Measurements from ENCODE around the gene ITGB8. TPM values are rescaled to one million over a fixed set of nuclear protein-coding genes. Genes with fewer than 3 reads are reported as not detected.

Gene ITGB8
- total RNA-seq, 1 experiment from 2014 or later, result 183 TPM

DNA sequence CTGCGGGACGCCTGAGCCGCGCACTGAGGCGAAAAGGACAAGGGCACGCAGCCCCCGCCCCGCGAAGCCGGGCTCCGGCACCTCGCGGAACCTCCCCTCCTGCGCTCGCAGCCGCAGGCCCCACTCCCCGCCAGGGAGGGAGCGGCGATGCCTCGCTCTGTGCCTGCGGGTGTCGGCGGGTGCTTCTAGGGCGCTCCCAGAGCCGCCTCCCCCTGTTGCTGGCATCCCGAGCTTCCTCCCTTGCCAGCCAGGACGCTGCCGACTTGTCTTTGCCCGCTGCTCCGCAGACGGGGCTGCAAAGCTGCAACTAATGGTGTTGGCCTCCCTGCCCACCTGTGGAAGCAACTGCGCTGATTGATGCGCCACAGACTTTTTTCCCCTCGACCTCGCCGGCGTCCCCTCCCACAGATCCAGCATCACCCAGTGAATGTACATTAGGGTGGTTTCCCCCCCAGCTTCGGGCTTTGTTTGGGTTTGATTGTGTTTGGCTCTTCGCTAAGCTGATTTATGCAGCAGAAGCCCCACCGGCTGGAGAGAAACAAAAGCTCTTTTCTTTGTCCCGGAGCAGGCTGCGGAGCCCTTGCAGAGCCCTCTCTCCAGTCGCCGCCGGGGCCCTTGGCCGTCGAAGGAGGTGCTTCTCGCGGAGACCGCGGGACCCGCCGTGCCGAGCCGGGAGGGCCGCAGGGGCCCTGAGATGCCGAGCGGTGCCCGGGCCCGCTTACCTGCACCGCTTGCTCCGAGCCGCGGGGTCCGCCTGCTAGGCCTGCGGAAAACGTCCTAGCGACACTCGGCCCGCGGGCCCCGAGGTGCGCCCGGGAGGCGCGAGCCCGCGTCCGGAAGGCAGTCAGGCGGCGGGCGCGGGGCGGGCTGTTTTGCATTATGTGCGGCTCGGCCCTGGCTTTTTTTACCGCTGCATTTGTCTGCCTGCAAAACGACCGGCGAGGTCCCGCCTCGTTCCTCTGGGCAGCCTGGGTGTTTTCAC lies 519 bp downstream of the ITGB8 start:
- H3K4me3 Mint-ChIP-seq (ENCODE audit: low read depth, unreplicated experiment), result peak overlapping the region; percentile 93
- no TSS peak for BruUV-seq (replicated peaks)
- H3K27ac Mint-ChIP-seq (ENCODE audit: unreplicated experiment), result peak overlapping the region; percentile 98
- peaks cover 78% of the 10 kb centered on the region for H3K36me3 Mint-ChIP-seq (ENCODE audit: insufficient read depth, unreplicated experiment)
- TF ChIP-seq, protein P1, sequence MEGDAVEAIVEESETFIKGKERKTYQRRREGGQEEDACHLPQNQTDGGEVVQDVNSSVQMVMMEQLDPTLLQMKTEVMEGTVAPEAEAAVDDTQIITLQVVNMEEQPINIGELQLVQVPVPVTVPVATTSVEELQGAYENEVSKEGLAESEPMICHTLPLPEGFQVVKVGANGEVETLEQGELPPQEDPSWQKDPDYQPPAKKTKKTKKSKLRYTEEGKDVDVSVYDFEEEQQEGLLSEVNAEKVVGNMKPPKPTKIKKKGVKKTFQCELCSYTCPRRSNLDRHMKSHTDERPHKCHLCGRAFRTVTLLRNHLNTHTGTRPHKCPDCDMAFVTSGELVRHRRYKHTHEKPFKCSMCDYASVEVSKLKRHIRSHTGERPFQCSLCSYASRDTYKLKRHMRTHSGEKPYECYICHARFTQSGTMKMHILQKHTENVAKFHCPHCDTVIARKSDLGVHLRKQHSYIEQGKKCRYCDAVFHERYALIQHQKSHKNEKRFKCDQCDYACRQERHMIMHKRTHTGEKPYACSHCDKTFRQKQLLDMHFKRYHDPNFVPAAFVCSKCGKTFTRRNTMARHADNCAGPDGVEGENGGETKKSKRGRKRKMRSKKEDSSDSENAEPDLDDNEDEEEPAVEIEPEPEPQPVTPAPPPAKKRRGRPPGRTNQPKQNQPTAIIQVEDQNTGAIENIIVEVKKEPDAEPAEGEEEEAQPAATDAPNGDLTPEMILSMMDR (IDR thresholded peaks at IDR 0.05; ENCODE audit: unreplicated experiment), result no peak
- intact Hi-C loops (cut with micrococcal nuclease; ENCODE audit: unreplicated experiment), result no loop called here
- CTCF ChIA-PET, result interaction anchor here (1.0 to 2.6 kb wide), 7 partner anchors 9 to 267 kb away, joined by 3 to 17 read pairs (median 4); partner anchors contain the start of gene MACC1
- H3K4me1 Mint-ChIP-seq (ENCODE audit: low read depth, unreplicated experiment), result peaks cover 28% of the 10 kb centered on the region
- no peaks in the 10 kb centered on the region for H3K9me3 Mint-ChIP-seq (ENCODE audit: low read depth, unreplicated experiment)
- H3K27me3 Mint-ChIP-seq (ENCODE audit: unreplicated experiment), result no peaks in the 10 kb centered on the region
- no peak for DNase-seq

DNA sequence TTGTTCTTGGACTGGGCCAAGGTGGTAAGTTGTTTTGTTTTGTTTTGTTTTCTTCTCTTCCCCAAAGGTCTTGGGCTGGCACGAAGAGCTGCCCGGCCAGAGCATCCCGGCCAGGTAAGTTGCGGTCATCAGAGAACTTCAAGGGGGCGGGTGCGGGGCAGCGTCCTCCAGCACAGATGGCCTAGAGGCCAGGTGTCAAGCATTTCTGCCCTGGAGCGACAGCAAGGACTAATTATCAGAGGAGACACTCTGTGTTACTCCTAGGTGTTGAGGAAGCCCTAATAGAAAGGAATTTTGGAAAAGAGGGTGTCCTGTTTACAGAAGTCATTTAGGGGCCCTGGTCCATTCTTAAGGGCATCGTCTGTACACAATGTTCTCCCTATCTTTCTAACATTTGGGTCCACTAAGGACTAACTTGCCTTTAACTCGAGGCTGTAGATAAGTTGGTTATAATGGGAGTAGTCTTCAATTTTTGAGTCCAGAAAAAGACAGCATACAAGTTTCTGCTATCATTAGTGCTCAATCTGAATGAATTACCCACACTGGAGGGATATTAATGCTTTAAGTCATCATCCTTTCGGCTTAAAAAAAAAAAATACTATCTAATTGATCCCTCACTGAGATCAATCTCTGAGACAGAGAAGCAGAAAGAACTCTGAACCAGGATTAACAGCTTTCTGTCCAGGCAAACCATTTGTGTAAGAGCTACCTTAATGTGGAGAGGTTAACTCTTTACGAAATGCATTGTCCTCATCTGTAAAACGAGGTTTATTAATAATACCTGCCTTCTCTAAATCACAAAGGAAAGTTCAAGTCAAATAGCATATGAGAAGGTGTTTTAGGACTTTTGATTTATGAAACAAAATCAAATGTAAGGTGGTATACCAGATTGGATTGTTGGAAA lies 1.5 kb downstream of the ITGB8 start:
- H3K4me3 Mint-ChIP-seq (ENCODE audit: low read depth, unreplicated experiment), result peak overlapping the region; percentile 93
- peak overlapping the region; percentile 98 for H3K27ac Mint-ChIP-seq (ENCODE audit: unreplicated experiment)
- peaks cover 81% of the 10 kb centered on the region for H3K36me3 Mint-ChIP-seq (ENCODE audit: insufficient read depth, unreplicated experiment)
- BruUV-seq (replicated peaks), result TSS peak; percentile 18
- peak; percentile 66 for DNase-seq
- TF ChIP-seq, protein P1 (IDR thresholded peaks at IDR 0.05; ENCODE audit: unreplicated experiment), result no peak
- CTCF ChIA-PET, result interaction anchor here (1.3 to 1.7 kb wide), 2 partner anchors 76 to 111 kb away, joined by 4 to 5 read pairs; no protein-coding TSS in a partner anchor
- intact Hi-C loops (cut with micrococcal nuclease; ENCODE audit: unreplicated experiment), result no loop called here
- H3K4me1 Mint-ChIP-seq (ENCODE audit: low read depth, unreplicated experiment), result peaks cover 26% of the 10 kb centered on the region
- no peaks in the 10 kb centered on the region for H3K9me3 Mint-ChIP-seq (ENCODE audit: low read depth, unreplicated experiment)
- H3K27me3 Mint-ChIP-seq (ENCODE audit: unreplicated experiment), result no peaks in the 10 kb centered on the region

DNA sequence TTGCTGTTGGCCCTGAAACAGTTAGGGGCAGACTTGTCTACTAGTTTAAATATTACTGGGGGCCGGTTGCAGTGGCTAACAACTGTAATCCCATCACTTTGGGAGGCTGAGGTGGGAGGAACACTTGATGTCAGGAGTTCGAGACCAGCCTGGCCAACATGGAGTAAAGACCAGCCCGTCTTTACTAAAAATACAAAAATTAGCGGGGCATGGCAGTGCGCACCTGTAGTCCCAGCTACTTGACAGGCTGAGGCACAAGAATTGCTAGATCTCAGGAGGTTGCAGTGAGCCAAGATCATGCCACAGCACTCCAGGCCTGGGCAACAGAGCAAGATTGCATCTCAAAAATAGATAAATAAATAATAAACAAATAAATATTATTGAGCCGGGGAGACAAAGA lies 7.6 kb downstream of the ITGB8 start:
- TF ChIP-seq, protein P1 (IDR thresholded peaks at IDR 0.05; ENCODE audit: unreplicated experiment), result no peak
- intact Hi-C loops (cut with micrococcal nuclease; ENCODE audit: unreplicated experiment), result no loop called here
- Mint-ChIP-seq H3K9me3 (ENCODE audit: low read depth, unreplicated experiment) (no peaks in the 10 kb centered on the region), H3K27ac (ENCODE audit: unreplicated experiment) (peak overlapping the region; percentile 94), H3K4me3 (ENCODE audit: low read depth, unreplicated experiment) (peak overlapping the region; percentile 43), H3K4me1 (ENCODE audit: low read depth, unreplicated experiment) (peaks cover 53% of the 10 kb centered on the region), H3K27me3 (ENCODE audit: unreplicated experiment) (no peaks in the 10 kb centered on the region), H3K36me3 (ENCODE audit: insufficient read depth, unreplicated experiment) (peaks cover 77% of the 10 kb centered on the region)
- CTCF ChIA-PET, result interaction anchor here (0.7 to 1.0 kb wide), 3 partner anchors 9 to 167 kb away, joined by 3 to 5 read pairs (median 4); no protein-coding TSS in a partner anchor
- BruUV-seq (replicated peaks), result no TSS peak
- no peak for DNase-seq

DNA sequence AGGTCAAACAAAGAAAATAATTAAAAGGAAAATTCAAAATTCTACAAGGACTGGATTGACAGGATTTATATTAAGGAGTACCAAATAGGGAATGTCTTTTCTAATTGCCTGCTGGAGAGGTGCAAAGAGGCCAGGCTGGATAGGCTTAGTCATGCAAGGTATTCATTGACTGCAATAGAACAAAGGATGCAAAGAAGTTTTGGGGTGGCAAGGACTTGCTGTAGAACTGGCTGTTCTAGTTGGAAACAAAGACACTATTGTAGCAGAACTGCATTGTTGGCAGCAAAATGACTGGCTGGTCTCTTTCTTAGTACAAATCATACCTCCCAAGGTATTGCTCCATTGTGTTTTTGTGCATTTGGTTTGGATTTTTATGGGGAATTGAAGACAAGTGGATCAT lies 10.1 kb downstream of the ITGB8 start:
- intact Hi-C loops (cut with micrococcal nuclease; ENCODE audit: unreplicated experiment), result loop anchor here (2.0 to 5.0 kb wide), 3 partner anchors 52 to 221 kb away; no protein-coding TSS in a partner anchor
- no peak overlapping the region for H3K27ac Mint-ChIP-seq (ENCODE audit: unreplicated experiment)
- H3K4me1 Mint-ChIP-seq (ENCODE audit: low read depth, unreplicated experiment), result peaks cover 45% of the 10 kb centered on the region
- no TSS peak for BruUV-seq (replicated peaks)
- H3K4me3 Mint-ChIP-seq (ENCODE audit: low read depth, unreplicated experiment), result peak overlapping the region; percentile 62
- no peaks in the 10 kb centered on the region for H3K9me3 Mint-ChIP-seq (ENCODE audit: low read depth, unreplicated experiment)
- TF ChIP-seq, protein P1 (IDR thresholded peaks at IDR 0.05; ENCODE audit: unreplicated experiment), result no peak
- peaks cover 54% of the 10 kb centered on the region for H3K36me3 Mint-ChIP-seq (ENCODE audit: insufficient read depth, unreplicated experiment)
- no peaks in the 10 kb centered on the region for H3K27me3 Mint-ChIP-seq (ENCODE audit: unreplicated experiment)
- peak; percentile 86 for DNase-seq
- CTCF ChIA-PET, result interaction anchor here (0.8 to 1.5 kb wide), 5 partner anchors 10 to 240 kb away, joined by 3 to 7 read pairs (median 3); partner anchors contain the start of gene ITGB8
